IMR-90 (cell line): ENCODE results near the gene PRUNE2. TPM values are rescaled to one million over a fixed set of nuclear protein-coding genes. Genes with fewer than 3 reads are reported as not detected.

ENCODE experiments used
- ATAC-seq: fragments of 200-7000 bp; cut with Tn5 transposase; 2 replicates; pipeline ENCODE4 v1.9.1; 2020; ENCODE audit warnings: low read depth, mild to moderate bottlenecking, moderate library complexity
- BruUV-seq: library from RNA; stranded (reverse); fragments of 400-500 nt; replicated peaks from 2 replicates; lab custom pipeline; 2021; lab: Mats Ljungman, UMichigan
- CTCF ChIA-PET: fragments of 300-600 bp; formaldehyde crosslinking; extraction: SDS; loops from one replicate; lab custom pipeline; 2021; ENCODE audit warnings: antibody characterized with exemption; lab: Yijun Ruan, JAX
- POLR2A ChIA-PET: fragments of 300-600 bp; sonication (Branson Sonifier 250); formaldehyde crosslinking; loops from one replicate; lab custom pipeline; 2022; ENCODE audit warnings: antibody characterized with exemption; ENCODE audit not compliant: unreplicated experiment; lab: Charles Lee
- DNase-seq: peaks from one replicate; pipeline ENCODE4 v3.0.0; 2013
- H2AFZ ChIP-seq: replicated peaks from 2 replicates; pipeline ENCODE3; 2013; ENCODE audit warnings: low read length, mild to moderate bottlenecking; ENCODE audit not compliant: poor library complexity
- H2AK5ac ChIP-seq: 2 replicates; pipeline ENCODE4 v1.6.1; 2013; ENCODE audit warnings: low read depth, low read length, inconsistent platforms
- H2AK9ac ChIP-seq: replicated peaks from 2 replicates; pipeline ENCODE3; 2013; ENCODE audit warnings: mild to moderate bottlenecking, low read depth, low read length, moderate library complexity; ENCODE audit not compliant: poor library complexity
- H2BK120ac ChIP-seq: 2 replicates; pipeline ENCODE4 v1.6.1; 2013; ENCODE audit warnings: low read depth, low read length, inconsistent platforms
- H2BK15ac ChIP-seq: 3 replicates; pipeline ENCODE4 v1.6.1; 2013; ENCODE audit warnings: low read depth, low read length, inconsistent platforms
- H2BK20ac ChIP-seq: 2 replicates; pipeline ENCODE4 v1.6.1; 2013; ENCODE audit warnings: low read depth, mild to moderate bottlenecking, inconsistent platforms, low read length, moderate library complexity
- H2BK5ac ChIP-seq: 2 replicates; pipeline ENCODE4 v1.6.1; 2013; ENCODE audit warnings: mild to moderate bottlenecking, low read depth, low read length, inconsistent platforms; ENCODE audit not compliant: poor library complexity, severe bottlenecking
- H3K14ac ChIP-seq: replicated peaks from 2 replicates; pipeline ENCODE4 v1.6.1; 2013; ENCODE audit warnings: low read depth, low read length, inconsistent platforms
- H3K18ac ChIP-seq: 2 replicates; pipeline ENCODE4 v1.6.1; 2013; ENCODE audit warnings: low read depth, low read length, control low read depth
- H3K23ac ChIP-seq: 2 replicates; pipeline ENCODE4 v1.6.1; 2013; ENCODE audit warnings: low read depth, low read length, inconsistent platforms
- H3K27ac ChIP-seq: 2 replicates; pipeline ENCODE4 v1.5.1; 2013; ENCODE audit warnings: mild to moderate bottlenecking, control low read depth, low read length; ENCODE audit not compliant: insufficient read depth
- H3K27me3 ChIP-seq: 2 replicates; pipeline ENCODE4 v1.6.1; 2013; ENCODE audit warnings: low read length; ENCODE audit not compliant: control insufficient read depth, insufficient read depth
- H3K36me3 ChIP-seq: 2 replicates; pipeline ENCODE4 v1.6.1; 2013; ENCODE audit warnings: low read length, mixed read lengths; ENCODE audit not compliant: control insufficient read depth, insufficient read depth
- H3K4ac ChIP-seq: 2 replicates; pipeline ENCODE4 v1.6.1; 2013; ENCODE audit warnings: low read depth, low read length, inconsistent platforms
- H3K4me1 ChIP-seq: 2 replicates; pipeline ENCODE4 v1.6.1; 2013; ENCODE audit warnings: low read length, mixed read lengths; ENCODE audit not compliant: control insufficient read depth, insufficient read depth
- H3K4me2 ChIP-seq: 2 replicates; pipeline ENCODE4 v1.6.1; 2013; ENCODE audit warnings: low read depth, mild to moderate bottlenecking, control low read depth, low read length, moderate library complexity
- H3K4me3 ChIP-seq: 2 replicates; pipeline ENCODE4 v1.5.1; 2013; ENCODE audit warnings: low read depth, mild to moderate bottlenecking, control low read depth, low read length, moderate library complexity; ENCODE audit not compliant: insufficient read depth
- H3K56ac ChIP-seq: 2 replicates; pipeline ENCODE4 v1.6.1; 2013; ENCODE audit warnings: low read length, inconsistent platforms; ENCODE audit not compliant: insufficient read depth; ENCODE audit errors: extremely low read depth
- H3K79me1 ChIP-seq, 2 experiments: 2 replicates each; pipeline ENCODE4 v1.6.1; 2013; ENCODE audit warnings: low read length in 2 of 2, inconsistent platforms in 1 of 2, low read depth in 1 of 2
- H3K9ac ChIP-seq: 2 replicates; pipeline ENCODE4 v1.6.1; 2013; ENCODE audit warnings: low read depth, low read length, control low read depth
- H3K9me1 ChIP-seq: 2 replicates; pipeline ENCODE4 v1.6.1; 2013; ENCODE audit warnings: low read length, inconsistent platforms; ENCODE audit not compliant: insufficient read depth
- H3K9me3 ChIP-seq: 2 replicates; pipeline ENCODE4 v1.6.1; 2013; ENCODE audit warnings: low read length; ENCODE audit not compliant: control insufficient read depth, insufficient read depth
- H4K20me1 ChIP-seq: 2 replicates; pipeline ENCODE4 v1.6.1; 2013; ENCODE audit warnings: low read length, inconsistent platforms; ENCODE audit not compliant: insufficient read depth
- H4K5ac ChIP-seq: 2 replicates; pipeline ENCODE4 v1.6.1; 2013; ENCODE audit warnings: mild to moderate bottlenecking, low read depth, low read length, control low read depth
- H4K8ac ChIP-seq, 2 experiments: 2 replicates each; pipeline ENCODE4 v1.6.1; 2013; ENCODE audit warnings: low read depth in 2 of 2, low read length in 2 of 2, control low read depth in 1 of 2, inconsistent platforms in 1 of 2
- H4K91ac ChIP-seq: 2 replicates; pipeline ENCODE4 v1.6.1; 2013; ENCODE audit warnings: low read depth, low read length, inconsistent platforms; ENCODE audit not compliant: insufficient read depth
- BHLHE40 ChIP-seq: fragments of 150-350 bp; IDR thresholded peaks from 2 replicates; pipeline ENCODE4 v1.6.1; 2016; ENCODE audit warnings: mild to moderate bottlenecking, low read depth, low read length
- CEBPB ChIP-seq: IDR thresholded peaks from 2 replicates; pipeline ENCODE4 v1.6.1; 2012; ENCODE audit warnings: low read depth, low read length, improper control_type of control experiment
- CHD1 ChIP-seq: IDR thresholded peaks from 2 replicates; pipeline ENCODE4 v1.6.1; 2012; ENCODE audit warnings: low read depth, low read length, improper control_type of control experiment
- FOS ChIP-seq: fragments of 150-350 bp; IDR thresholded peaks from 2 replicates; pipeline ENCODE4 v1.6.1; 2016; ENCODE audit warnings: low read depth, low read length
- MAFK ChIP-seq: IDR thresholded peaks from 2 replicates; pipeline ENCODE4 v1.6.1; 2012; ENCODE audit warnings: low read depth, low read length, improper control_type of control experiment
- MAZ ChIP-seq: IDR thresholded peaks from 2 replicates; pipeline ENCODE4 v1.6.1; 2012; ENCODE audit warnings: low read depth, mild to moderate bottlenecking, low read length, improper control_type of control experiment, moderate library complexity, borderline replicate concordance
- MXI1 ChIP-seq: IDR thresholded peaks from 2 replicates; pipeline ENCODE4 v1.6.1; 2012; ENCODE audit warnings: low read depth, mild to moderate bottlenecking, low read length, moderate library complexity, borderline replicate concordance
- NFE2L2 ChIP-seq: fragments of 150-350 bp; IDR thresholded peaks from 2 replicates; pipeline ENCODE4 v1.6.1; 2016; ENCODE audit warnings: low read depth, mild to moderate bottlenecking, low read length
- POLR2A ChIP-seq: IDR thresholded peaks from 2 replicates; pipeline ENCODE4 v1.6.1; 2012; ENCODE audit warnings: mild to moderate bottlenecking, low read depth, low read length
- RFX5 ChIP-seq: IDR thresholded peaks from 2 replicates; pipeline ENCODE4 v1.8.0; 2012; ENCODE audit warnings: low read depth, mild to moderate bottlenecking, low read length, moderate library complexity
- SMC3 ChIP-seq: fragments of 150-350 bp; IDR thresholded peaks from 2 replicates; pipeline ENCODE4 v1.6.1; 2016; ENCODE audit warnings: low read depth, mild to moderate bottlenecking, antibody characterized with exemption, low read length, moderate library complexity
- WGBS, 2 experiments: methylation state at CpG; one replicate each; pipeline versions ENCODE4 v1.1.5 to v1.1.7; 2013; ENCODE audit warnings: missing lambda C conversion rate in 2 of 2; ENCODE audit not compliant: insufficient read length in 1 of 2; ENCODE audit errors: extremely low coverage in 2 of 2; 5-methylcytosine and 5-hydroxymethylcytosine counted together
- dilution Hi-C: fragments of 300-500 bp; cut with HindIII; formaldehyde crosslinking; loops from one replicate; pipeline ENCODE4 v1.14.3; 2018; ENCODE audit warnings: low sequenced_read_pairs; ENCODE audit not compliant: unreplicated experiment
- in situ Hi-C: fragments of 300-500 bp; cut with MboI; formaldehyde crosslinking; loops from 3 replicates; pipeline ENCODE4 v1.14.3; 2019; ENCODE audit warnings: low sequenced_read_pairs, inconsistent platforms, mixed read lengths
- intact Hi-C: fragments of 100-400 bp; cut with micrococcal nuclease; formaldehyde crosslinking; loops from 2 replicates; pipeline ENCODE4 v1.10.0; 2022
- polyA plus RNA-seq, 3 experiments: library from polyadenylated mRNA; depleted of rRNA; stranded (reverse); fragments of >200 nt; gene quantifications; 2 replicates each; pipeline ENCODE4 v1.2.3, GENCODE V29; 2012; ENCODE audit warnings: low replicate concordance in 1 of 3
- total RNA-seq: library from RNA; depleted of rRNA; stranded (reverse); fragments of >200 nt; gene quantifications from 2 replicates; pipeline ENCODE4 v1.2.3, GENCODE V29; 2012
- TF ChIP-seq, protein P1 (sequence below): fragments of 150-350 bp; IDR thresholded peaks from 2 replicates; pipeline ENCODE4 v1.6.1; 2017; ENCODE audit warnings: mild to moderate bottlenecking, antibody characterized with exemption, low read length, low read depth
- TF ChIP-seq, protein P2 (sequence below): fragments of 150-350 bp; IDR thresholded peaks from 2 replicates; pipeline ENCODE4 v1.6.1; 2016; ENCODE audit warnings: low read depth, mild to moderate bottlenecking, low read length, moderate library complexity, borderline replicate concordance

The PRUNE2 gene
- total and polyA plus RNA-seq, 2 of the 4 experiments (the other 2 are of a cell fraction), result 0.70 to 1.6 TPM

DNA sequence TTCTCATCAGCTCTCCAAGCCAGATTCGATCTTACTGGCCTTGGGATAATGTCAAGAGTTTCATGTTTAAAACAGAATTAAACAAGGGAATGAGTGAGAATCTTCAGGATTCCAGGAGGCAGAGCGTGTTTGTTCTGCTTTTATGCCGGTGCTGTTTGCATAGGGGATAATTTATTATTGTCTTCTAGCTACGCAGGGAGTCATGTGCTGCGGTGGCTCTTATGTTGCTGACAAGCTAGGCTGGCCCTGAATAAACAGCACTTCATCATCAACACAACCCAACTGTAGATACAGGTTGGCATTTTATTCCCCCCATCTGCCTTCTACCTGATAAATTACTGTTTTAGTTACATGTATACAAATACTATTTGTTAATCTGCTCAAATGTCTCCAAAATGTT lies 188.7 kb downstream of the PRUNE2 start:
- intact Hi-C loops, result no loop called here
- no peak overlapping the region for H3K9ac ChIP-seq
- BruUV-seq, result no TSS peak
- H2BK20ac ChIP-seq, result no peak overlapping the region
- no peak overlapping the region for H2BK120ac ChIP-seq
- no peak overlapping the region for H2AK5ac ChIP-seq
- no peaks in the 10 kb centered on the region; the same call in 1 of the 2 replicates for H3K27me3 ChIP-seq
- DNase-seq, result no peak
- no peak overlapping the region for H4K5ac ChIP-seq
- H3K4me2 ChIP-seq, result no peak overlapping the region
- no peak overlapping the region for H4K91ac ChIP-seq
- no peaks in the 10 kb centered on the region for H3K79me1 ChIP-seq
- no peak overlapping the region for H3K27ac ChIP-seq
- H4K20me1 ChIP-seq, result no peaks in the 10 kb centered on the region
- no peaks in the 10 kb centered on the region for H3K9me1 ChIP-seq
- no peak overlapping the region for H4K8ac ChIP-seq
- dilution Hi-C loops, result no loop called here
- WGBS, 2 experiments, result no CpG with 5 or more reads among the region's 5 CpGs
- H3K9me3 ChIP-seq, result no peaks in the 10 kb centered on the region
- no peak overlapping the region for H2AFZ ChIP-seq
- H3K36me3 ChIP-seq, result no peaks in the 10 kb centered on the region
- no peak overlapping the region for H3K14ac ChIP-seq
- no peak overlapping the region for H3K4me3 ChIP-seq
- no peak overlapping the region for H3K4ac ChIP-seq
- H3K18ac ChIP-seq, result no peak overlapping the region
- no peak overlapping the region for H2AK9ac ChIP-seq
- CTCF ChIA-PET, result no interaction called here
- no peaks in the 10 kb centered on the region for H3K4me1 ChIP-seq
- H3K23ac ChIP-seq, result no peak overlapping the region
- H2BK5ac ChIP-seq, result no peak overlapping the region
- POLR2A ChIA-PET, result no interaction called here
- no peak overlapping the region for H2BK15ac ChIP-seq
- no peak for ATAC-seq
- H3K56ac ChIP-seq, result no peak overlapping the region
- in situ Hi-C loops, result loop anchor here (25.0 kb wide), 1 partner anchor 830 kb away; the partner anchor contains the start of gene PCSK5
- TF ChIP-seq NFE2L2 (no peak), MAFK (no peak), FOS (no peak), MAZ (no peak), SMC3 (no peak), POLR2A (no peak), CHD1 (no peak), MXI1 (no peak), BHLHE40 (no peak), CEBPB (no peak), RFX5 (no peak)
- TF ChIP-seq, protein P1, sequence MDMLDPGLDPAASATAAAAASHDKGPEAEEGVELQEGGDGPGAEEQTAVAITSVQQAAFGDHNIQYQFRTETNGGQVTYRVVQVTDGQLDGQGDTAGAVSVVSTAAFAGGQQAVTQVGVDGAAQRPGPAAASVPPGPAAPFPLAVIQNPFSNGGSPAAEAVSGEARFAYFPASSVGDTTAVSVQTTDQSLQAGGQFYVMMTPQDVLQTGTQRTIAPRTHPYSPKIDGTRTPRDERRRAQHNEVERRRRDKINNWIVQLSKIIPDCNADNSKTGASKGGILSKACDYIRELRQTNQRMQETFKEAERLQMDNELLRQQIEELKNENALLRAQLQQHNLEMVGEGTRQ, result no peak
- TF ChIP-seq, protein P2, sequence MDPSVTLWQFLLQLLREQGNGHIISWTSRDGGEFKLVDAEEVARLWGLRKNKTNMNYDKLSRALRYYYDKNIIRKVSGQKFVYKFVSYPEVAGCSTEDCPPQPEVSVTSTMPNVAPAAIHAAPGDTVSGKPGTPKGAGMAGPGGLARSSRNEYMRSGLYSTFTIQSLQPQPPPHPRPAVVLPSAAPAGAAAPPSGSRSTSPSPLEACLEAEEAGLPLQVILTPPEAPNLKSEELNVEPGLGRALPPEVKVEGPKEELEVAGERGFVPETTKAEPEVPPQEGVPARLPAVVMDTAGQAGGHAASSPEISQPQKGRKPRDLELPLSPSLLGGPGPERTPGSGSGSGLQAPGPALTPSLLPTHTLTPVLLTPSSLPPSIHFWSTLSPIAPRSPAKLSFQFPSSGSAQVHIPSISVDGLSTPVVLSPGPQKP, result no peak
